ENCODE results near the gene ADD1.
A peak's percentile ranks its signal among the peaks of the same experiment; 100 is the strongest.

The ADD1 gene

GRCh38 chr4:2871911-2872310 lies 28.3 kb downstream of the ADD1 start:
- TF ChIP-seq CTCF (IDR thresholded peaks at IDR 0.05; ENCODE audit: low read depth, low read length) = no peak
- H3K4me3 ChIP-seq (ENCODE audit: low read depth, low read length) = no peak overlapping the region

GRCh38 chr4:2873329-2873728 lies 29.7 kb downstream of the ADD1 start:
- no peak overlapping the region for H3K4me3 ChIP-seq (ENCODE audit: low read depth, low read length)
- TF ChIP-seq CTCF (IDR thresholded peaks at IDR 0.05; ENCODE audit: low read depth, low read length) = no peak

GRCh38 chr4:2874861-2875260 lies 31.2 kb downstream of the ADD1 start:
- no peak overlapping the region for H3K4me3 ChIP-seq (ENCODE audit: low read depth, low read length)
- no peak for TF ChIP-seq CTCF (IDR thresholded peaks at IDR 0.05; ENCODE audit: low read depth, low read length)

- H3K4me3 ChIP-seq (ENCODE audit: low read depth, low read length) = no peak overlapping the region
- TF ChIP-seq CTCF (IDR thresholded peaks at IDR 0.05; ENCODE audit: low read depth, low read length) = no peak
Observed at GRCh38 chr4:2875556-2875955, 31.9 kb downstream of the ADD1 start.

- no peak for TF ChIP-seq CTCF (IDR thresholded peaks at IDR 0.05; ENCODE audit: low read depth, low read length)
- no peak overlapping the region for H3K4me3 ChIP-seq (ENCODE audit: low read depth, low read length)
Observed at GRCh38 chr4:2878346-2878745, 34.7 kb downstream of the ADD1 start.

- no peak for TF ChIP-seq CTCF (IDR thresholded peaks at IDR 0.05; ENCODE audit: low read depth, low read length)
- H3K4me3 ChIP-seq (ENCODE audit: low read depth, low read length) = no peak overlapping the region
Observed at GRCh38 chr4:2879026-2879425, 35.4 kb downstream of the ADD1 start.

- no peak for TF ChIP-seq CTCF (IDR thresholded peaks at IDR 0.05; ENCODE audit: low read depth, low read length)
- peak overlapping the region; percentile 40 for H3K4me3 ChIP-seq (ENCODE audit: low read depth, low read length)
Observed at GRCh38 chr4:2881431-2881830, 37.8 kb downstream of the ADD1 start.
